ENCODE results near the gene TNFSF10.

Gene TNFSF10

GRCh38 chr3:172478116-172478515 lies 45.1 kb downstream of the TNFSF10 start:
- Histone ChIP-seq H2AK5ac (ENCODE audit: low read length) (no peak overlapping the region), H3K4me2 (ENCODE audit: low read length) (no peak overlapping the region), H2BK5ac (ENCODE audit: low read depth, low read length, poor library complexity) (no peak overlapping the region), H3K79me1 (ENCODE audit: low read length) (no peaks in the 10 kb centered on the region), H3K79me2 (ENCODE audit: control insufficient read depth, insufficient read depth, low read length, poor library complexity) (no peaks in the 10 kb centered on the region), H3K18ac (ENCODE audit: low read length) (no peak overlapping the region), H3K9me3 (ENCODE audit: insufficient read depth, low read depth, low read length) (no peaks in the 10 kb centered on the region), H3K27me3 (ENCODE audit: insufficient read depth, low read length) (no peaks in the 10 kb centered on the region), H2BK120ac (ENCODE audit: insufficient read depth, low read length, poor library complexity) (no peak overlapping the region), H4K12ac (ENCODE audit: low read depth, low read length) (no peak overlapping the region), H3K23ac (ENCODE audit: low read length) (no peak overlapping the region), H3K9ac (ENCODE audit: low read length) (no peak overlapping the region), H2BK12ac (ENCODE audit: low read length) (no peak overlapping the region), H4K8ac (ENCODE audit: low read depth, low read length) (no peak overlapping the region), H3K4ac (ENCODE audit: low read depth, low read length) (no peak overlapping the region), H3K36me3 (ENCODE audit: control insufficient read depth in 1 of 2, insufficient read depth in 2 of 2, low read length in 2 of 2) (no peaks in the 10 kb centered on the region), H3K27ac (ENCODE audit: low read depth, low read length) (no peak overlapping the region), H3K4me1 (ENCODE audit: control insufficient read depth in 1 of 2, insufficient read depth in 2 of 2, low read length in 2 of 2) (no peaks in the 10 kb centered on the region), H3K4me3 (ENCODE audit: low read depth, low read length) (no peak overlapping the region), H3K14ac (ENCODE audit: low read length) (no peak overlapping the region), H2AFZ (ENCODE audit: insufficient read depth, low read length, poor library complexity) (no peak overlapping the region), H4K91ac (ENCODE audit: low read depth, low read length) (no peak overlapping the region)
- no CpG with 5 or more reads among the region's 1 CpG for WGBS (ENCODE audit: extremely low coverage, insufficient coverage, insufficient read length)
- DNase-seq = no peak

GRCh38 chr3:172476347-172476746 lies 46.9 kb downstream of the TNFSF10 start:
- no peaks in the 10 kb centered on the region for H3K9me3 ChIP-seq (ENCODE audit: insufficient read depth, low read depth, low read length)
- H3K4me3 ChIP-seq (ENCODE audit: low read depth, low read length) = no peak overlapping the region
- H3K9ac ChIP-seq (ENCODE audit: low read length) = no peak overlapping the region
- no peak overlapping the region for H2BK120ac ChIP-seq (ENCODE audit: insufficient read depth, low read length, poor library complexity)
- DNase-seq = no peak
- H3K23ac ChIP-seq (ENCODE audit: low read length) = no peak overlapping the region
- no peak overlapping the region for H2BK12ac ChIP-seq (ENCODE audit: low read length)
- no peak overlapping the region for H3K14ac ChIP-seq (ENCODE audit: low read length)
- no peaks in the 10 kb centered on the region for H3K4me1 ChIP-seq (ENCODE audit: control insufficient read depth in 1 of 2, insufficient read depth in 2 of 2, low read length in 2 of 2)
- H2AFZ ChIP-seq (ENCODE audit: insufficient read depth, low read length, poor library complexity) = no peak overlapping the region
- H2BK5ac ChIP-seq (ENCODE audit: low read depth, low read length, poor library complexity) = no peak overlapping the region
- H4K8ac ChIP-seq (ENCODE audit: low read depth, low read length) = no peak overlapping the region
- H3K79me2 ChIP-seq (ENCODE audit: control insufficient read depth, insufficient read depth, low read length, poor library complexity) = no peaks in the 10 kb centered on the region
- H4K91ac ChIP-seq (ENCODE audit: low read depth, low read length) = no peak overlapping the region
- H3K4me2 ChIP-seq (ENCODE audit: low read length) = no peak overlapping the region
- H3K18ac ChIP-seq (ENCODE audit: low read length) = no peak overlapping the region
- H3K36me3 ChIP-seq (ENCODE audit: control insufficient read depth in 1 of 2, insufficient read depth in 2 of 2, low read length in 2 of 2) = no peaks in the 10 kb centered on the region
- no peaks in the 10 kb centered on the region for H3K27me3 ChIP-seq (ENCODE audit: insufficient read depth, low read length)
- H3K79me1 ChIP-seq (ENCODE audit: low read length) = no peaks in the 10 kb centered on the region
- H3K27ac ChIP-seq (ENCODE audit: low read depth, low read length) = no peak overlapping the region
- H4K12ac ChIP-seq (ENCODE audit: low read depth, low read length) = no peak overlapping the region
- no peak overlapping the region for H2AK5ac ChIP-seq (ENCODE audit: low read length)
- no CpG with 5 or more reads among the region's 5 CpGs for WGBS (ENCODE audit: extremely low coverage, insufficient coverage, insufficient read length)
- H3K4ac ChIP-seq (ENCODE audit: low read depth, low read length) = no peak overlapping the region

- Histone ChIP-seq H3K4me1 (ENCODE audit: control insufficient read depth in 1 of 2, insufficient read depth in 2 of 2, low read length in 2 of 2) (no peaks in the 10 kb centered on the region), H3K27me3 (ENCODE audit: insufficient read depth, low read length) (no peaks in the 10 kb centered on the region), H2BK120ac (ENCODE audit: insufficient read depth, low read length, poor library complexity) (no peak overlapping the region), H3K4me2 (ENCODE audit: low read length) (no peak overlapping the region), H2AFZ (ENCODE audit: insufficient read depth, low read length, poor library complexity) (no peak overlapping the region), H3K9me3 (ENCODE audit: insufficient read depth, low read depth, low read length) (no peaks in the 10 kb centered on the region), H3K14ac (ENCODE audit: low read length) (no peak overlapping the region), H3K9ac (ENCODE audit: low read length) (no peak overlapping the region), H2BK12ac (ENCODE audit: low read length) (no peak overlapping the region), H3K36me3 (ENCODE audit: control insufficient read depth in 1 of 2, insufficient read depth in 2 of 2, low read length in 2 of 2) (no peaks in the 10 kb centered on the region), H4K91ac (ENCODE audit: low read depth, low read length) (no peak overlapping the region), H3K79me2 (ENCODE audit: control insufficient read depth, insufficient read depth, low read length, poor library complexity) (no peaks in the 10 kb centered on the region), H2BK5ac (ENCODE audit: low read depth, low read length, poor library complexity) (no peak overlapping the region), H3K23ac (ENCODE audit: low read length) (no peak overlapping the region), H3K27ac (ENCODE audit: low read depth, low read length) (no peak overlapping the region), H3K79me1 (ENCODE audit: low read length) (no peaks in the 10 kb centered on the region), H3K18ac (ENCODE audit: low read length) (no peak overlapping the region), H4K8ac (ENCODE audit: low read depth, low read length) (no peak overlapping the region), H2AK5ac (ENCODE audit: low read length) (no peak overlapping the region), H3K4me3 (ENCODE audit: low read depth, low read length) (no peak overlapping the region), H3K4ac (ENCODE audit: low read depth, low read length) (no peak overlapping the region), H4K12ac (ENCODE audit: low read depth, low read length) (no peak overlapping the region)
- WGBS (ENCODE audit: extremely low coverage, insufficient coverage, insufficient read length) = no CpG with 5 or more reads among the region's 5 CpGs
- no peak for DNase-seq
Measured at GRCh38 chr3:172475703-172476102, 47.5 kb downstream of the TNFSF10 start.

GRCh38 chr3:172471903-172472302 lies 51.3 kb downstream of the TNFSF10 start:
- H3K9me3 ChIP-seq (ENCODE audit: insufficient read depth, low read depth, low read length) = no peaks in the 10 kb centered on the region
- H3K79me1 ChIP-seq (ENCODE audit: low read length) = no peaks in the 10 kb centered on the region
- no peak overlapping the region for H2AK5ac ChIP-seq (ENCODE audit: low read length)
- H3K27me3 ChIP-seq (ENCODE audit: insufficient read depth, low read length) = no peaks in the 10 kb centered on the region
- no peak overlapping the region for H4K8ac ChIP-seq (ENCODE audit: low read depth, low read length)
- H3K79me2 ChIP-seq (ENCODE audit: control insufficient read depth, insufficient read depth, low read length, poor library complexity) = no peaks in the 10 kb centered on the region
- no peak overlapping the region for H3K4me3 ChIP-seq (ENCODE audit: low read depth, low read length)
- H3K36me3 ChIP-seq (ENCODE audit: control insufficient read depth in 1 of 2, insufficient read depth in 2 of 2, low read length in 2 of 2) = no peaks in the 10 kb centered on the region
- H4K91ac ChIP-seq (ENCODE audit: low read depth, low read length) = no peak overlapping the region
- H2BK5ac ChIP-seq (ENCODE audit: low read depth, low read length, poor library complexity) = no peak overlapping the region
- H2BK12ac ChIP-seq (ENCODE audit: low read length) = no peak overlapping the region
- H3K14ac ChIP-seq (ENCODE audit: low read length) = no peak overlapping the region
- no peak overlapping the region for H3K27ac ChIP-seq (ENCODE audit: low read depth, low read length)
- no peak overlapping the region for H3K4me2 ChIP-seq (ENCODE audit: low read length)
- H3K18ac ChIP-seq (ENCODE audit: low read length) = no peak overlapping the region
- no peak for DNase-seq
- no peak overlapping the region for H2BK120ac ChIP-seq (ENCODE audit: insufficient read depth, low read length, poor library complexity)
- H3K23ac ChIP-seq (ENCODE audit: low read length) = no peak overlapping the region
- no peak overlapping the region for H3K9ac ChIP-seq (ENCODE audit: low read length)
- no CpG with 5 or more reads among the region's 1 CpG for WGBS (ENCODE audit: extremely low coverage, insufficient coverage, insufficient read length)
- H3K4me1 ChIP-seq (ENCODE audit: control insufficient read depth in 1 of 2, insufficient read depth in 2 of 2, low read length in 2 of 2) = peaks cover 0 to 3% of the 10 kb centered on the region in 2 experiments
- H2AFZ ChIP-seq (ENCODE audit: insufficient read depth, low read length, poor library complexity) = no peak overlapping the region
- no peak overlapping the region for H3K4ac ChIP-seq (ENCODE audit: low read depth, low read length)
- H4K12ac ChIP-seq (ENCODE audit: low read depth, low read length) = no peak overlapping the region

All from trophoblast cell (in vitro differentiated cells and primary cell).